K562 (cell line): Measurements from ENCODE around the gene QARS1. TPM values are rescaled to one million over a fixed set of nuclear protein-coding genes. Genes with fewer than 3 reads are reported as not detected.

ENCODE experiments used
- CCNT2 ChIP-seq: IDR thresholded peaks from 2 replicates; pipeline ENCODE4 v1.6.1; 2011; ENCODE audit warnings: borderline replicate concordance, low read depth, mild to moderate bottlenecking, moderate library complexity, mixed read lengths, low read length; ENCODE audit not compliant: insufficient read length; ENCODE audit errors: extremely low read depth
- CHCHD3 ChIP-seq: fragments of 250-450 bp; sonication (Bioruptor Pico); IDR thresholded peaks from 2 replicates; pipeline ENCODE4 v2.1.2; 2022; ENCODE audit warnings: mild to moderate bottlenecking
- CTBP1 ChIP-seq: fragments of 450-650 bp; IDR thresholded peaks from 2 replicates; pipeline ENCODE4 v1.6.1; 2016; ENCODE audit warnings: borderline replicate concordance
- GABPB1 ChIP-seq: sonication (generic); formaldehyde crosslinking; IDR thresholded peaks from 2 replicates; pipeline ENCODE4 v1.8.0; 2022; ENCODE audit warnings: mild to moderate bottlenecking, missing genetic modification reagents
- MEF2D ChIP-seq: conservative IDR thresholded peaks from 2 replicates; pipeline ENCODE4 v1.6.1; 2016; ENCODE audit warnings: low read depth, missing genetic modification characterization, missing compliant biosample characterization
- MTF1 ChIP-seq: fragments of 250-450 bp; sonication (Bioruptor Pico); IDR thresholded peaks from 2 replicates; pipeline ENCODE4 v1.9.0; 2021; ENCODE audit warnings: moderate library complexity, mild to moderate bottlenecking, inconsistent platforms, borderline replicate concordance
- NONO ChIP-seq, 2 experiments: fragments of 200-400 bp in 1 of 2; fragments of 450-650 bp in 1 of 2; formaldehyde crosslinking in 1 of 2; IDR thresholded peaks; 2 replicates each; pipeline ENCODE4 v1.6.1; 2017; ENCODE audit warnings: low read depth in 2 of 2, mild to moderate bottlenecking in 2 of 2, moderate library complexity in 2 of 2, low read length in 1 of 2
- RBM39 ChIP-seq: fragments of 200-400 bp; formaldehyde crosslinking; optimal IDR thresholded peaks from 2 replicates; pipeline ENCODE3; 2018; ENCODE audit warnings: low read depth, low read length
- SMAD2 ChIP-seq: fragments of 150-350 bp; IDR thresholded peaks from 2 replicates; pipeline ENCODE4 v1.6.1; 2014; ENCODE audit warnings: low read depth, mild to moderate bottlenecking, low read length
- ZKSCAN8 ChIP-seq: fragments of 200-800 bp; sonication (Bioruptor generic); IDR thresholded peaks from 2 replicates; pipeline ENCODE4 v1.6.1; 2016; ENCODE audit warnings: missing genetic modification characterization, missing compliant biosample characterization
- ZNF197 ChIP-seq: fragments of 200-800 bp; sonication (Bioruptor generic); IDR thresholded peaks from 2 replicates; pipeline ENCODE4 v1.6.1; 2016; ENCODE audit warnings: low read depth, missing genetic modification characterization, missing compliant biosample characterization
- ZNF217 ChIP-seq: sonication (generic); formaldehyde crosslinking; IDR thresholded peaks from 2 replicates; pipeline ENCODE4 v1.8.0; 2022; ENCODE audit warnings: mild to moderate bottlenecking, missing genetic modification reagents
- ZNF224 ChIP-seq: sonication (generic); formaldehyde crosslinking; IDR thresholded peaks from 2 replicates; pipeline ENCODE4 v1.8.0; 2022; ENCODE audit warnings: mild to moderate bottlenecking, missing genetic modification reagents
- ZNF324 ChIP-seq: fragments of 250-450 bp; sonication (Bioruptor Pico); IDR thresholded peaks from 2 replicates; pipeline ENCODE4 v1.4.0; 2020; ENCODE audit warnings: mild to moderate bottlenecking
- ZNF77 ChIP-seq: fragments of 250-450 bp; sonication (Bioruptor Pico); IDR thresholded peaks from 2 replicates; pipeline ENCODE4 v1.5.0; 2020
- polyA plus RNA-seq, 8 experiments: library from polyadenylated mRNA; depleted of rRNA in 4 of 8; stranded (reverse) in 5 of 8; unstranded in 3 of 8; fragments of >200 nt; fragmentation: Nextera tagmentation in 2 of 8; fragmentation: Illumina TruSeq in 1 of 8; extraction: Ambion mirVana in 2 of 8; extraction: Trizol in 1 of 8; gene quantifications; 2 replicates each; pipeline versions ENCODE4 v1.2.1 to v1.2.3, GENCODE V29; 2011 to 2014; ENCODE audit warnings: inconsistent platforms in 1 of 8, missing spikeins in 1 of 8
- total RNA-seq, 7 experiments: library from RNA; depleted of rRNA in 6 of 7; stranded (reverse); fragments of >200 nt in 6 of 7; fragmentation: Illumina TruSeq in 2 of 7; extraction: Trizol in 2 of 7; gene quantifications; 2 replicates each; pipeline versions ENCODE4 v1.2.1 to v1.2.3, GENCODE V29; 2011 to 2021; ENCODE audit warnings: low replicate concordance in 1 of 7
- TF ChIP-seq, protein P1 (sequence below): fragments of 150-350 bp; conservative IDR thresholded peaks from 2 replicates; pipeline ENCODE4 v1.6.1; 2014; ENCODE audit warnings: low read length
- TF ChIP-seq, protein P2 (sequence below), 2 experiments: fragments of 200-800 bp in 1 of 2; sonication (Bioruptor generic) in 1 of 2; sonication (generic) in 1 of 2; formaldehyde crosslinking in 1 of 2; IDR thresholded peaks in 1 of 2; conservative IDR thresholded peaks in 1 of 2; 2 replicates each; pipeline versions ENCODE4 v1.5.0 to v1.6.1; 2016 to 2020; ENCODE audit warnings: missing compliant biosample characterization in 1 of 2, missing genetic modification characterization in 1 of 2, missing genetic modification reagents in 1 of 2
- TF ChIP-seq, protein P3 (sequence below), 2 experiments: fragments of 450-650 bp; conservative IDR thresholded peaks; 2 replicates each; pipeline ENCODE4 v1.6.1; 2017; ENCODE audit warnings: mild to moderate bottlenecking in 2 of 2, moderate library complexity in 2 of 2
- TF ChIP-seq, protein P4 (sequence below): fragments of 450-650 bp; conservative IDR thresholded peaks from 2 replicates; pipeline ENCODE4 v1.6.1; 2016; ENCODE audit warnings: missing genetic modification characterization, low read depth, mild to moderate bottlenecking, control low read depth, missing compliant biosample characterization
- TF ChIP-seq, protein P5 (sequence below): fragments of 450-650 bp; formaldehyde crosslinking; IDR thresholded peaks from 2 replicates; pipeline ENCODE4 v1.4.0; 2022; ENCODE audit warnings: missing genetic modification characterization

The QARS1 gene
- total and polyA plus RNA-seq, 9 of the 15 experiments (the other 6 are each of a cell fraction or from before 2014, with no cell fraction given): 148 to 310 (median 273) TPM

DNA sequence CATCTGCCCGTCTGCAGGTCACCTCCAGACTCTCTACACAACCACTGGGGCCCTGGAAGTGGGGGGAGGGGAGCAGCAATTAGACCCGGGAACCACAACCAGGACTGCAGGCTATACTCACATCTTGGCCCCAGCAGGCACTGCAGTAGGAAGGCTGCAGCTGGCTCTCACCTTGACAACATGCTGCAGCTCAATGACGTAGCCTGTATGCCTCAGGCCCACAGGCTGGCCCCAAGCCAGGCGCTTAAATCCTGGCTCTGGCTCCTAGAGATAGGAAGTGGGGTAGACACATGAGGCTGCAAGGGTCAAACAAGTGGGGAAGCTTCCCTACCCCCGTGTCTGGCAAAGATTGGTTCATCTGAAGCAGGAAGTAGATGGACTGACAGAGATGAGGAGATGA, 6.1 kb downstream of the QARS1 start (continued):
- no peak for TF ChIP-seq ZNF77 (CRISPR knock-in tag)
- no peak for TF ChIP-seq RBM39
- TF ChIP-seq CTBP1: no peak
- TF ChIP-seq, protein P1, sequence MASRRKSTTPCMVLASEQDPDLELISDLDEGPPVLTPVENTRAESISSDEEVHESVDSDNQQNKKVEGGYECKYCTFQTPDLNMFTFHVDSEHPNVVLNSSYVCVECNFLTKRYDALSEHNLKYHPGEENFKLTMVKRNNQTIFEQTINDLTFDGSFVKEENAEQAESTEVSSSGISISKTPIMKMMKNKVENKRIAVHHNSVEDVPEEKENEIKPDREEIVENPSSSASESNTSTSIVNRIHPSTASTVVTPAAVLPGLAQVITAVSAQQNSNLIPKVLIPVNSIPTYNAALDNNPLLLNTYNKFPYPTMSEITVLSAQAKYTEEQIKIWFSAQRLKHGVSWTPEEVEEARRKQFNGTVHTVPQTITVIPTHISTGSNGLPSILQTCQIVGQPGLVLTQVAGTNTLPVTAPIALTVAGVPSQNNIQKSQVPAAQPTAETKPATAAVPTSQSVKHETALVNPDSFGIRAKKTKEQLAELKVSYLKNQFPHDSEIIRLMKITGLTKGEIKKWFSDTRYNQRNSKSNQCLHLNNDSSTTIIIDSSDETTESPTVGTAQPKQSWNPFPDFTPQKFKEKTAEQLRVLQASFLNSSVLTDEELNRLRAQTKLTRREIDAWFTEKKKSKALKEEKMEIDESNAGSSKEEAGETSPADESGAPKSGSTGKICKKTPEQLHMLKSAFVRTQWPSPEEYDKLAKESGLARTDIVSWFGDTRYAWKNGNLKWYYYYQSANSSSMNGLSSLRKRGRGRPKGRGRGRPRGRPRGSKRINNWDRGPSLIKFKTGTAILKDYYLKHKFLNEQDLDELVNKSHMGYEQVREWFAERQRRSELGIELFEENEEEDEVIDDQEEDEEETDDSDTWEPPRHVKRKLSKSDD: no peak
- no peak for TF ChIP-seq CCNT2
- no peak for TF ChIP-seq GABPB1 (CRISPR knock-in tag)
- no peak for TF ChIP-seq ZNF324 (CRISPR knock-in tag)
- TF ChIP-seq ZNF197: no peak
- TF ChIP-seq MTF1: no peak
- TF ChIP-seq, protein P2, sequence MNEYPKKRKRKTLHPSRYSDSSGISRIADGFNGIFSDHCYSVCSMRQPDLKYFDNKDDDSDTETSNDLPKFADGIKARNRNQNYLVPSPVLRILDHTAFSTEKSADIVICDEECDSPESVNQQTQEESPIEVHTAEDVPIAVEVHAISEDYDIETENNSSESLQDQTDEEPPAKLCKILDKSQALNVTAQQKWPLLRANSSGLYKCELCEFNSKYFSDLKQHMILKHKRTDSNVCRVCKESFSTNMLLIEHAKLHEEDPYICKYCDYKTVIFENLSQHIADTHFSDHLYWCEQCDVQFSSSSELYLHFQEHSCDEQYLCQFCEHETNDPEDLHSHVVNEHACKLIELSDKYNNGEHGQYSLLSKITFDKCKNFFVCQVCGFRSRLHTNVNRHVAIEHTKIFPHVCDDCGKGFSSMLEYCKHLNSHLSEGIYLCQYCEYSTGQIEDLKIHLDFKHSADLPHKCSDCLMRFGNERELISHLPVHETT (CRISPR knock-in tag; conservative IDR thresholded peaks at IDR 0.05 in 1 of 2, IDR thresholded peaks at IDR 0.05 in 1 of 2): peak in 1 of 2 experiments; percentile 56; a peak in 1 of 4 replicates
- TF ChIP-seq MEF2D (tag): no peak
- TF ChIP-seq NONO (IDR thresholded peaks at IDR 0.05; ENCODE audit: low read depth in 2 of 2, low read length in 1 of 2): no peak
- TF ChIP-seq, protein P3, sequence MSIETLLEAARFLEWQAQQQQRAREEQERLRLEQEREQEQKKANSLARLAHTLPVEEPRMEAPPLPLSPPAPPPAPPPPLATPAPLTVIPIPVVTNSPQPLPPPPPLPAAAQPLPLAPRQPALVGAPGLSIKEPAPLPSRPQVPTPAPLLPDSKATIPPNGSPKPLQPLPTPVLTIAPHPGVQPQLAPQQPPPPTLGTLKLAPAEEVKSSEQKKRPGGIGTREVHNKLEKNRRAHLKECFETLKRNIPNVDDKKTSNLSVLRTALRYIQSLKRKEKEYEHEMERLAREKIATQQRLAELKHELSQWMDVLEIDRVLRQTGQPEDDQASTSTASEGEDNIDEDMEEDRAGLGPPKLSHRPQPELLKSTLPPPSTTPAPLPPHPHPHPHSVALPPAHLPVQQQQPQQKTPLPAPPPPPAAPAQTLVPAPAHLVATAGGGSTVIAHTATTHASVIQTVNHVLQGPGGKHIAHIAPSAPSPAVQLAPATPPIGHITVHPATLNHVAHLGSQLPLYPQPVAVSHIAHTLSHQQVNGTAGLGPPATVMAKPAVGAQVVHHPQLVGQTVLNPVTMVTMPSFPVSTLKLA (conservative IDR thresholded peaks at IDR 0.05): peak in 1 of 2 experiments; percentile 50; a peak in 2 of 4 replicates
- TF ChIP-seq CHCHD3 (CRISPR knock-in tag): no peak
- TF ChIP-seq, protein P4, sequence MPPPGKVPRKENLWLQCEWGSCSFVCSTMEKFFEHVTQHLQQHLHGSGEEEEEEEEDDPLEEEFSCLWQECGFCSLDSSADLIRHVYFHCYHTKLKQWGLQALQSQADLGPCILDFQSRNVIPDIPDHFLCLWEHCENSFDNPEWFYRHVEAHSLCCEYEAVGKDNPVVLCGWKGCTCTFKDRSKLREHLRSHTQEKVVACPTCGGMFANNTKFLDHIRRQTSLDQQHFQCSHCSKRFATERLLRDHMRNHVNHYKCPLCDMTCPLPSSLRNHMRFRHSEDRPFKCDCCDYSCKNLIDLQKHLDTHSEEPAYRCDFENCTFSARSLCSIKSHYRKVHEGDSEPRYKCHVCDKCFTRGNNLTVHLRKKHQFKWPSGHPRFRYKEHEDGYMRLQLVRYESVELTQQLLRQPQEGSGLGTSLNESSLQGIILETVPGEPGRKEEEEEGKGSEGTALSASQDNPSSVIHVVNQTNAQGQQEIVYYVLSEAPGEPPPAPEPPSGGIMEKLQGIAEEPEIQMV: no peak
- no peak for TF ChIP-seq ZNF217 (CRISPR knock-in tag)
- no peak for TF ChIP-seq ZNF224 (CRISPR knock-in tag)
- TF ChIP-seq SMAD2: no peak
- no peak for TF ChIP-seq ZKSCAN8 (CRISPR knock-in tag)
- TF ChIP-seq, protein P5, sequence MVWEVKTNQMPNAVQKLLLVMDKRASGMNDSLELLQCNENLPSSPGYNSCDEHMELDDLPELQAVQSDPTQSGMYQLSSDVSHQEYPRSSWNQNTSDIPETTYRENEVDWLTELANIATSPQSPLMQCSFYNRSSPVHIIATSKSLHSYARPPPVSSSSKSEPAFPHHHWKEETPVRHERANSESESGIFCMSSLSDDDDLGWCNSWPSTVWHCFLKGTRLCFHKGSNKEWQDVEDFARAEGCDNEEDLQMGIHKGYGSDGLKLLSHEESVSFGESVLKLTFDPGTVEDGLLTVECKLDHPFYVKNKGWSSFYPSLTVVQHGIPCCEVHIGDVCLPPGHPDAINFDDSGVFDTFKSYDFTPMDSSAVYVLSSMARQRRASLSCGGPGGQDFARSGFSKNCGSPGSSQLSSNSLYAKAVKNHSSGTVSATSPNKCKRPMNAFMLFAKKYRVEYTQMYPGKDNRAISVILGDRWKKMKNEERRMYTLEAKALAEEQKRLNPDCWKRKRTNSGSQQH (CRISPR knock-in tag): no peak
